Activated CD4-positive, alpha-beta T cell treated with anti-CD3 and anti-CD28 coated beads, Interleukin-2, amount 50 U/mL, for 24 hours (primary cell): ENCODE data around the gene FBN2.
"Not testable (repeated sequence)": the region's sequence is repeated elsewhere in the genome, so short reads cannot be mapped to it uniquely, and the experiment has no call there.

Source experiments
- DNase-seq, 2 donors: peaks; one replicate each; pipeline ENCODE4 v3.0.0-alpha.2; 2020; ENCODE audit warnings: low read depth in 1 of 2, low spot score in 1 of 2

Gene FBN2

GRCh38 chr5:128366147-128366546 lies 171.9 kb downstream of the FBN2 start:
- no peak for DNase-seq

GRCh38 chr5:128362370-128362769 lies 175.7 kb downstream of the FBN2 start:
- no peak for DNase-seq

GRCh38 chr5:128358826-128359225 lies 179.2 kb downstream of the FBN2 start:
- no peak for DNase-seq

- no peak for DNase-seq
These were observed 180.8 kb downstream of the FBN2 start for GRCh38 chr5:128357226-128357625.

GRCh38 chr5:128355961-128356360 lies 182.1 kb downstream of the FBN2 start:
- no peak for DNase-seq

GRCh38 chr5:128353441-128354107 lies 184.5 kb downstream of the FBN2 start:
- no peak for DNase-seq

GRCh38 chr5:128350705-128351104 lies 187.3 kb downstream of the FBN2 start:
- DNase-seq, result no peak

- no peak for DNase-seq
These were observed 188.8 kb downstream of the FBN2 start for GRCh38 chr5:128349044-128349858.

GRCh38 chr5:128346038-128346437 lies 192.0 kb downstream of the FBN2 start:
- no peak for DNase-seq

GRCh38 chr5:128345247-128345646 lies 192.8 kb downstream of the FBN2 start:
- no peak for DNase-seq

GRCh38 chr5:128343168-128343567 lies 194.9 kb downstream of the FBN2 start:
- DNase-seq, result no peak

GRCh38 chr5:128341056-128341455 lies 197.0 kb downstream of the FBN2 start:
- DNase-seq, result no peak

GRCh38 chr5:128340648-128341047 lies 197.4 kb downstream of the FBN2 start:
- DNase-seq, result no peak

- DNase-seq, result no peak
These were observed 198.5 kb downstream of the FBN2 start for GRCh38 chr5:128339585-128339984.

- no peak for DNase-seq
These were observed 199.4 kb downstream of the FBN2 start for GRCh38 chr5:128338649-128339048.

GRCh38 chr5:128335339-128335738 lies 202.7 kb downstream of the FBN2 start:
- DNase-seq, result no peak

GRCh38 chr5:128334010-128334716 lies 203.9 kb downstream of the FBN2 start:
- no peak for DNase-seq

GRCh38 chr5:128331261-128331660 lies 206.8 kb downstream of the FBN2 start:
- no peak for DNase-seq

- DNase-seq, result no peak
These were observed 208.6 kb downstream of the FBN2 start for GRCh38 chr5:128329386-128329939.

- no peak for DNase-seq
These were observed 209.6 kb downstream of the FBN2 start for GRCh38 chr5:128328446-128328845.

GRCh38 chr5:128328007-128328406 lies 210.0 kb downstream of the FBN2 start:
- no peak for DNase-seq

GRCh38 chr5:128321418-128321817 lies 216.6 kb downstream of the FBN2 start:
- DNase-seq, result not testable (repeated sequence)
